ENCODE results near the gene C1QL4. TPM values are rescaled to one million over a fixed set of nuclear protein-coding genes. Genes with fewer than 3 reads are reported as not detected.

C1QL4 gene
- polyA plus RNA-seq, 1 donor (not counting 4 experiments of a cell fraction or from before 2014, with no cell fraction given) = 0.07 TPM

DNA sequence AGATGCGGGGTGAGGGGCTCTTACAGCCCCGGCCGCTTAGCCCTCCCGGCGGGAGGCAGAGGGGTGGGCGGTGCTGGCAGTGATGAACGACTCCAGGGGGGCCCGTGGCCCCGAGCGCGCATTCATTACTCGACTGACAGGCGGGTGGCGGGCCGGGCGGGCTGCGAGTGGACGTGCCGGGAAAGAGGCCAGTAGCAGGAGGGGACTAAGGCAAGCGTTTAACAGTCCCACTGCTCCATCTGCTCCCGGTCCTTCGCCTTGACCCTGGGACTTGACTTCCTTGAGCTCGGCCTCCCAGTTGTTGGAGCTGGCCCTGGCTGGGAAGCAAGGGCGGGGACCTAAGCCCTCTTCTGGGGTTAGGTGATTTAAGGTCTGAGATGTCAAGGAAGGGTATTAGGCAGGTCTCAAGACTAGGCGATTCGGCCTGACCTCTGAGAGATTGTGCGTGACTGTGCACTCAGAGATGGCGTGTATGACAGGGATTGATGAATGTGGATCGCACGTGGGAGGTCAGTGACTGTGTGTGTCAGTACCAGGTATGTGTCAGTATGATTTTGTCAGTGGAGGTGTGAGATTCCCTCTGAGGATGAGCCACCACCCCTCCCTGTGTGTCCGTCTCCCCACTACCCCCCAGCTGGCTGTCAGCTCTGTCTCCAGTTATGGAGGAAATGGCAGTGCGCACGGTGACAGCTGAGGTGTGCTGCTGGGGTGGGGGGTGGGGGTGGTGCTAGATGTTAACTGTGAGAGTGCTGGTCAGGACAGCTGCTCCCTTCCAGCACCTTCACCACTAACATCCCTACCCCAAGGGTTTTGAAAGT, 6.1 kb upstream of the C1QL4 start:
- no peak overlapping the region for H2AFZ ChIP-seq (ENCODE audit: control insufficient read depth, low read length)
- dilution Hi-C loops (cut with MboI; ENCODE audit: extremely low pct_ligation_motif_present, low sequenced_read_pairs) = no loop called here
- peak overlapping the region in 1 of 3 experiments; percentile 23 for H3K4me3 ChIP-seq (ENCODE audit: control insufficient read depth in 2 of 3, extremely low read depth in 1 of 3, insufficient read depth in 2 of 3, low read depth in 1 of 3, low read length in 3 of 3)
- no peak overlapping the region for H3K9ac ChIP-seq (ENCODE audit: control insufficient read depth, extremely low read depth, insufficient read depth, low read length)
- H3K4me1 ChIP-seq (ENCODE audit: control insufficient read depth, extremely low read depth, insufficient read depth, low read length) = peaks cover 24% of the 10 kb centered on the region
- DNase-seq (ENCODE audit: low read depth, low spot score) (no peak), FAIRE-seq (no peak)
- TF ChIP-seq, protein P1, sequence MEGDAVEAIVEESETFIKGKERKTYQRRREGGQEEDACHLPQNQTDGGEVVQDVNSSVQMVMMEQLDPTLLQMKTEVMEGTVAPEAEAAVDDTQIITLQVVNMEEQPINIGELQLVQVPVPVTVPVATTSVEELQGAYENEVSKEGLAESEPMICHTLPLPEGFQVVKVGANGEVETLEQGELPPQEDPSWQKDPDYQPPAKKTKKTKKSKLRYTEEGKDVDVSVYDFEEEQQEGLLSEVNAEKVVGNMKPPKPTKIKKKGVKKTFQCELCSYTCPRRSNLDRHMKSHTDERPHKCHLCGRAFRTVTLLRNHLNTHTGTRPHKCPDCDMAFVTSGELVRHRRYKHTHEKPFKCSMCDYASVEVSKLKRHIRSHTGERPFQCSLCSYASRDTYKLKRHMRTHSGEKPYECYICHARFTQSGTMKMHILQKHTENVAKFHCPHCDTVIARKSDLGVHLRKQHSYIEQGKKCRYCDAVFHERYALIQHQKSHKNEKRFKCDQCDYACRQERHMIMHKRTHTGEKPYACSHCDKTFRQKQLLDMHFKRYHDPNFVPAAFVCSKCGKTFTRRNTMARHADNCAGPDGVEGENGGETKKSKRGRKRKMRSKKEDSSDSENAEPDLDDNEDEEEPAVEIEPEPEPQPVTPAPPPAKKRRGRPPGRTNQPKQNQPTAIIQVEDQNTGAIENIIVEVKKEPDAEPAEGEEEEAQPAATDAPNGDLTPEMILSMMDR (optimal IDR thresholded peaks at IDR 0.05 in 1 of 3, IDR thresholded peaks at IDR 0.05 in 1 of 3, conservative IDR thresholded peaks at IDR 0.05 in 1 of 3; ENCODE audit: extremely low read depth in 1 of 3, insufficient read depth in 2 of 3, low read length in 3 of 3) = no peak
- TF ChIP-seq EZH2 (IDR thresholded peaks at IDR 0.05; ENCODE audit: low read length) = peak; percentile 63
- H3K9me3 ChIP-seq (ENCODE audit: control insufficient read depth, low read depth, low read length) = no peaks in the 10 kb centered on the region
- no peaks in the 10 kb centered on the region for H3K79me2 ChIP-seq (ENCODE audit: control insufficient read depth, insufficient read depth, low read length)
- H3K27me3 ChIP-seq (ENCODE audit: control insufficient read depth, extremely low read depth, insufficient read depth, low read length) = peaks cover 75% of the 10 kb centered on the region
- H3K4me2 ChIP-seq (ENCODE audit: control insufficient read depth, extremely low read depth, insufficient read depth, low read depth, low read length) = peak overlapping the region; percentile 68
- no peaks in the 10 kb centered on the region for H3K9me1 ChIP-seq (ENCODE audit: control insufficient read depth, extremely low read depth, insufficient read depth, low read length)
- no peaks in the 10 kb centered on the region for H4K20me1 ChIP-seq (ENCODE audit: control insufficient read depth, extremely low read depth, insufficient read depth, low read length)
- no peaks in the 10 kb centered on the region for H3K36me3 ChIP-seq (ENCODE audit: control insufficient read depth in 2 of 2, extremely low read depth in 1 of 2, insufficient read depth in 2 of 2, low read length in 2 of 2)
- H3K27ac ChIP-seq (ENCODE audit: control insufficient read depth, insufficient read depth, low read length) = no peak overlapping the region

DNA sequence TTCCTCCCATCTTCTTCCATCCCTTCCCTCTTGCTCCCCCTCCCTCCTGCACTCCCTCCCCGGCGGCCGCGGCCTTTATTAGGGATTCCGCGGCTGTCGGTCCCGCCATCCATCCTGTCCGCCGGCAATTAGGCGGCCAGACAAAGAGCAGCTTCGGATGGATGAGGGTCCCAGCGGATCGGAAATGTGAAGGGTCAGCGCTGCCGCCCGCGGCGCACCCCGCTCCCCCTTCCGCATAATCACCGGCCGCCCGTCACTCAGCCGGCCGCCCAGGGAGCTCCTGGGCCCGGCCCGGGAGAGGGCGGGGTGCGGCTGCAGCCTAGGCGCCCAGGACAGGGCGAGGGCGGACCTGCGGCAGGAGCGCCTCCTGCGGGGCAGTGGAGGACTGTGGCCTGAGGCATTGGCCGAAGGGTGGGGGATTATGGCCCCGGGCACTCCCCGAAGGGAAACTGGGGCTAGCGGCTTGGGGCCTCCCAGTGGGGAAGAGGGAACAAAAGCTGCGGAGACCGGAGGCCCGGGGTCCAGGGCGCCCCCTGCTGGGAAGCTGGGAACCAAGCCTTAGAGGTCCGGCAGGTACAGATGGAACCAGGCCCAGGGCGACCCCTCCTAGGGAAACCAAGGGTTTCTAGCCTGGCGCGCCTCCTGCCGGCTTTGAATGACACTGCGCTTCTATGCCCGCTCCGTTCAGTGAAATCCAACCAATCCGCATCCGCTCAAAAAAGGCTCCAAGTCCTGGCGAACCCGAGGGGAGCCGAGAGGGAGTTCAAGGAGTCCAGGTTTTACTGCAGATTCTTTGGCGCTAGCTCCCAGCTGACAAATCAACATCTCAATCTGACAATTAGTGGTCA, 5.3 kb upstream of the C1QL4 start:
- FAIRE-seq (no peak), DNase-seq (ENCODE audit: low read depth, low spot score) (peak; percentile 32)
- no peak overlapping the region for H3K27ac ChIP-seq (ENCODE audit: control insufficient read depth, insufficient read depth, low read length)
- no peak overlapping the region for H3K9ac ChIP-seq (ENCODE audit: control insufficient read depth, extremely low read depth, insufficient read depth, low read length)
- peak overlapping the region; percentile 68 for H3K4me2 ChIP-seq (ENCODE audit: control insufficient read depth, extremely low read depth, insufficient read depth, low read depth, low read length)
- no peaks in the 10 kb centered on the region for H3K36me3 ChIP-seq (ENCODE audit: control insufficient read depth in 2 of 2, extremely low read depth in 1 of 2, insufficient read depth in 2 of 2, low read length in 2 of 2)
- H3K9me1 ChIP-seq (ENCODE audit: control insufficient read depth, extremely low read depth, insufficient read depth, low read length) = no peaks in the 10 kb centered on the region
- H3K4me1 ChIP-seq (ENCODE audit: control insufficient read depth, extremely low read depth, insufficient read depth, low read length) = peaks cover 22% of the 10 kb centered on the region
- dilution Hi-C loops (cut with MboI; ENCODE audit: extremely low pct_ligation_motif_present, low sequenced_read_pairs) = no loop called here
- no peaks in the 10 kb centered on the region for H4K20me1 ChIP-seq (ENCODE audit: control insufficient read depth, extremely low read depth, insufficient read depth, low read length)
- no peaks in the 10 kb centered on the region for H3K79me2 ChIP-seq (ENCODE audit: control insufficient read depth, insufficient read depth, low read length)
- H3K9me3 ChIP-seq (ENCODE audit: control insufficient read depth, low read depth, low read length) = no peaks in the 10 kb centered on the region
- TF ChIP-seq, protein P1 (optimal IDR thresholded peaks at IDR 0.05 in 1 of 3, IDR thresholded peaks at IDR 0.05 in 1 of 3, conservative IDR thresholded peaks at IDR 0.05 in 1 of 3; ENCODE audit: extremely low read depth in 1 of 3, insufficient read depth in 2 of 3, low read length in 3 of 3) = peak; percentile 62 to 91 (median 84)
- TF ChIP-seq EZH2 (IDR thresholded peaks at IDR 0.05; ENCODE audit: low read length) = no peak
- no peak overlapping the region for H2AFZ ChIP-seq (ENCODE audit: control insufficient read depth, low read length)
- peak overlapping the region in 1 of 3 experiments; percentile 23 for H3K4me3 ChIP-seq (ENCODE audit: control insufficient read depth in 2 of 3, extremely low read depth in 1 of 3, insufficient read depth in 2 of 3, low read depth in 1 of 3, low read length in 3 of 3)
- H3K27me3 ChIP-seq (ENCODE audit: control insufficient read depth, extremely low read depth, insufficient read depth, low read length) = peaks cover 75% of the 10 kb centered on the region

Measured in keratinocyte (primary cell).